Effector CD8-positive, alpha-beta T cell (primary cell): Measurements from ENCODE around the gene GRIA1.

Experiments used
- DNase-seq: peaks from one replicate; lab custom pipeline; 2025; lab: John Stamatoyannopoulos, UW

GRIA1 gene

GRCh38 chr5:153546566-153546965, 56.1 kb downstream of the GRIA1 start:
- DNase-seq, result no peak

GRCh38 chr5:153551537-153552079, 61.1 kb downstream of the GRIA1 start:
- no peak for DNase-seq

GRCh38 chr5:153552886-153553285, 62.4 kb downstream of the GRIA1 start:
- no peak for DNase-seq

- no peak for DNase-seq
These were observed 65.1 kb downstream of the GRIA1 start for GRCh38 chr5:153555420-153556114.

- no peak for DNase-seq
These were observed 68.5 kb downstream of the GRIA1 start for GRCh38 chr5:153558957-153559356.

- no peak for DNase-seq
These were observed 69.5 kb downstream of the GRIA1 start for GRCh38 chr5:153559926-153560325.

- DNase-seq, result no peak
These were observed 71.7 kb downstream of the GRIA1 start for GRCh38 chr5:153562189-153562588.

GRCh38 chr5:153565822-153566221, 75.4 kb downstream of the GRIA1 start:
- no peak for DNase-seq

- DNase-seq, result no peak
These were observed 78.6 kb downstream of the GRIA1 start for GRCh38 chr5:153569036-153569435.

- DNase-seq, result no peak
These were observed 80.7 kb downstream of the GRIA1 start for GRCh38 chr5:153571162-153571561.

- no peak for DNase-seq
These were observed 82.1 kb downstream of the GRIA1 start for GRCh38 chr5:153572411-153573145.

- no peak for DNase-seq
These were observed 83.0 kb downstream of the GRIA1 start for GRCh38 chr5:153573326-153574033.

GRCh38 chr5:153584126-153584959, 93.9 kb downstream of the GRIA1 start:
- DNase-seq, result no peak

- DNase-seq, result no peak
These were observed 94.5 kb downstream of the GRIA1 start for GRCh38 chr5:153584960-153585359.

- DNase-seq, result no peak
These were observed 95.3 kb downstream of the GRIA1 start for GRCh38 chr5:153585622-153586277.

GRCh38 chr5:153592081-153592480, 101.6 kb downstream of the GRIA1 start:
- no peak for DNase-seq

GRCh38 chr5:153594785-153595184, 104.3 kb downstream of the GRIA1 start:
- no peak for DNase-seq

- no peak for DNase-seq
These were observed 107.6 kb downstream of the GRIA1 start for GRCh38 chr5:153598099-153598498.

GRCh38 chr5:153601377-153601776, 110.9 kb downstream of the GRIA1 start:
- DNase-seq, result no peak

- no peak for DNase-seq
These were observed 114.9 kb downstream of the GRIA1 start for GRCh38 chr5:153605386-153605785.

- no peak for DNase-seq
These were observed 119.5 kb downstream of the GRIA1 start for GRCh38 chr5:153610009-153610408.
